HepG2 (cell line): Measurements from ENCODE around the gene GATAD2B. TPM values are rescaled to one million over a fixed set of nuclear protein-coding genes. Genes with fewer than 3 reads are reported as not detected.

Source experiments
- AGO2 ChIP-seq: fragments of 200-400 bp; formaldehyde crosslinking; optimal IDR thresholded peaks from 2 replicates; pipeline ENCODE3; 2017; ENCODE audit warnings: mild to moderate bottlenecking, low read depth, low read length, moderate library complexity
- E2F5 ChIP-seq: sonication (generic); formaldehyde crosslinking; conservative IDR thresholded peaks from 2 replicates; pipeline ENCODE4 v1.4.0; 2020; ENCODE audit warnings: missing genetic modification reagents
- IRF1 ChIP-seq: sonication (generic); formaldehyde crosslinking; IDR thresholded peaks from 2 replicates; pipeline ENCODE4 v1.4.0; 2020; ENCODE audit warnings: low read depth, mild to moderate bottlenecking, missing genetic modification reagents
- KDM2A ChIP-seq: sonication (generic); formaldehyde crosslinking; IDR thresholded peaks from 2 replicates; pipeline ENCODE4 v1.4.0; 2020; ENCODE audit warnings: low read depth, missing genetic modification reagents, borderline replicate concordance
- KMT2B ChIP-seq: IDR thresholded peaks from 2 replicates; pipeline ENCODE4 v1.6.1; 2016; ENCODE audit warnings: missing genetic modification reagents, missing compliant biosample characterization
- MAFG ChIP-seq: sonication (generic); formaldehyde crosslinking; IDR thresholded peaks from 2 replicates; pipeline ENCODE4 v1.5.1; 2020; ENCODE audit warnings: mild to moderate bottlenecking, missing genetic modification reagents
- NFE2L1 ChIP-seq: sonication (generic); formaldehyde crosslinking; IDR thresholded peaks from 2 replicates; pipeline ENCODE4 v1.4.0; 2020; ENCODE audit warnings: missing genetic modification reagents, mild to moderate bottlenecking, borderline replicate concordance
- TBL1XR1 ChIP-seq: fragments of 150-350 bp; IDR thresholded peaks from 2 replicates; pipeline ENCODE4 v1.6.1; 2014; ENCODE audit warnings: borderline replicate concordance, low read length; ENCODE audit not compliant: partially characterized antibody
- TCF12 ChIP-seq, 2 experiments: fragments of 450-650 bp in 1 of 2; sonication (generic) in 1 of 2; formaldehyde crosslinking in 1 of 2; IDR thresholded peaks; 2 replicates each; pipeline versions ENCODE4 v1.6.1 to v1.8.0; 2017 to 2022; ENCODE audit warnings: antibody characterized with exemption in 1 of 2, mild to moderate bottlenecking in 1 of 2, missing genetic modification reagents in 1 of 2, moderate library complexity in 1 of 2
- ZNF280B ChIP-seq: sonication (generic); formaldehyde crosslinking; IDR thresholded peaks from 2 replicates; pipeline ENCODE4 v1.5.0; 2020; ENCODE audit warnings: missing genetic modification reagents, mild to moderate bottlenecking, borderline replicate concordance
- ZNF609 ChIP-seq: sonication (generic); formaldehyde crosslinking; IDR thresholded peaks from 2 replicates; pipeline ENCODE4 v1.4.0; 2020; ENCODE audit warnings: mild to moderate bottlenecking, missing genetic modification reagents, borderline replicate concordance
- polyA plus RNA-seq, 8 experiments: library from polyadenylated mRNA; depleted of rRNA in 3 of 8; stranded (reverse) in 7 of 8; unstranded in 1 of 8; fragments of >200 nt; fragmentation: Illumina TruSeq in 4 of 8; extraction: Trizol in 4 of 8; gene quantifications; 2 replicates each; pipeline versions ENCODE4 v1.2.1 to v1.2.3, GENCODE V29; 2011 to 2016; ENCODE audit warnings: low read depth in 4 of 8, missing spikeins in 1 of 8, mixed read lengths in 1 of 8; ENCODE audit not compliant: insufficient read depth in 1 of 8
- total RNA-seq, 5 experiments: library from RNA; depleted of rRNA; stranded (reverse); fragments of >200 nt; fragmentation: Illumina TruSeq; extraction: Trizol; gene quantifications; 2 replicates each; pipeline ENCODE4 v1.2.3, GENCODE V29; 2016; ENCODE audit warnings: low read depth in 1 of 5
- TF ChIP-seq, protein P1 (sequence below): sonication (generic); formaldehyde crosslinking; IDR thresholded peaks from 2 replicates; pipeline ENCODE4 v1.8.0; 2022; ENCODE audit warnings: mild to moderate bottlenecking, missing genetic modification reagents; ENCODE audit not compliant: insufficient replicate concordance
- TF ChIP-seq, protein P2 (sequence below): sonication (generic); formaldehyde crosslinking; IDR thresholded peaks from 2 replicates; pipeline ENCODE4 v1.4.0; 2020; ENCODE audit warnings: missing genetic modification reagents

Gene GATAD2B
- total and polyA plus RNA-seq, 2 of the 13 experiments (the other 11 are each of a cell fraction or from before 2014, with no cell fraction given): 3.2 to 5.2 TPM

- TF ChIP-seq, protein P1, sequence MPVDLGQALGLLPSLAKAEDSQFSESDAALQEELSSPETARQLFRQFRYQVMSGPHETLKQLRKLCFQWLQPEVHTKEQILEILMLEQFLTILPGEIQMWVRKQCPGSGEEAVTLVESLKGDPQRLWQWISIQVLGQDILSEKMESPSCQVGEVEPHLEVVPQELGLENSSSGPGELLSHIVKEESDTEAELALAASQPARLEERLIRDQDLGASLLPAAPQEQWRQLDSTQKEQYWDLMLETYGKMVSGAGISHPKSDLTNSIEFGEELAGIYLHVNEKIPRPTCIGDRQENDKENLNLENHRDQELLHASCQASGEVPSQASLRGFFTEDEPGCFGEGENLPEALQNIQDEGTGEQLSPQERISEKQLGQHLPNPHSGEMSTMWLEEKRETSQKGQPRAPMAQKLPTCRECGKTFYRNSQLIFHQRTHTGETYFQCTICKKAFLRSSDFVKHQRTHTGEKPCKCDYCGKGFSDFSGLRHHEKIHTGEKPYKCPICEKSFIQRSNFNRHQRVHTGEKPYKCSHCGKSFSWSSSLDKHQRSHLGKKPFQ (CRISPR knock-in tag): no peak
- no peak for TF ChIP-seq IRF1 (CRISPR knock-in tag)
- no peak for TF ChIP-seq ZNF280B
- no peak for TF ChIP-seq AGO2
- TF ChIP-seq KMT2B: 0 out of 2 replicates have a peak, but pooled peaks have one; percentile 19
- no peak for TF ChIP-seq E2F5 (CRISPR knock-in tag)
- no peak for TF ChIP-seq ZNF609 (CRISPR knock-in tag)
- TF ChIP-seq KDM2A (CRISPR knock-in tag): peak; percentile 32; the same call in 1 of the 2 replicates
- TF ChIP-seq, protein P2, sequence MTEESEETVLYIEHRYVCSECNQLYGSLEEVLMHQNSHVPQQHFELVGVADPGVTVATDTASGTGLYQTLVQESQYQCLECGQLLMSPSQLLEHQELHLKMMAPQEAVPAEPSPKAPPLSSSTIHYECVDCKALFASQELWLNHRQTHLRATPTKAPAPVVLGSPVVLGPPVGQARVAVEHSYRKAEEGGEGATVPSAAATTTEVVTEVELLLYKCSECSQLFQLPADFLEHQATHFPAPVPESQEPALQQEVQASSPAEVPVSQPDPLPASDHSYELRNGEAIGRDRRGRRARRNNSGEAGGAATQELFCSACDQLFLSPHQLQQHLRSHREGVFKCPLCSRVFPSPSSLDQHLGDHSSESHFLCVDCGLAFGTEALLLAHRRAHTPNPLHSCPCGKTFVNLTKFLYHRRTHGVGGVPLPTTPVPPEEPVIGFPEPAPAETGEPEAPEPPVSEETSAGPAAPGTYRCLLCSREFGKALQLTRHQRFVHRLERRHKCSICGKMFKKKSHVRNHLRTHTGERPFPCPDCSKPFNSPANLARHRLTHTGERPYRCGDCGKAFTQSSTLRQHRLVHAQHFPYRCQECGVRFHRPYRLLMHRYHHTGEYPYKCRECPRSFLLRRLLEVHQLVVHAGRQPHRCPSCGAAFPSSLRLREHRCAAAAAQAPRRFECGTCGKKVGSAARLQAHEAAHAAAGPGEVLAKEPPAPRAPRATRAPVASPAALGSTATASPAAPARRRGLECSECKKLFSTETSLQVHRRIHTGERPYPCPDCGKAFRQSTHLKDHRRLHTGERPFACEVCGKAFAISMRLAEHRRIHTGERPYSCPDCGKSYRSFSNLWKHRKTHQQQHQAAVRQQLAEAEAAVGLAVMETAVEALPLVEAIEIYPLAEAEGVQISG (CRISPR knock-in tag): peak; percentile 60; the same call in 1 of the 2 replicates
- TF ChIP-seq TBL1XR1: no peak
- no peak for TF ChIP-seq NFE2L1 (CRISPR knock-in tag)
- TF ChIP-seq MAFG (CRISPR knock-in tag): no peak
- TF ChIP-seq TCF12 (IDR thresholded peaks at IDR 0.05): no peak
- TF ChIP-seq TCF12 (CRISPR knock-in tag; IDR thresholded peaks at IDR 0.05): no peak
Measured at GRCh38 chr1:153922076-153922971, 448 bp downstream of the GATAD2B start (continued).
